Dermis microvascular lymphatic vessel endothelial cell (primary cell): ENCODE measurements around the gene PPP4R2. TPM values are rescaled to one million over a fixed set of nuclear protein-coding genes. Genes with fewer than 3 reads are reported as not detected.

Experiments
- DNase-seq, 2 donors: peaks; one replicate each; pipeline versions ENCODE4 v3.0.0 to v3.0.0-alpha.2; 2010; ENCODE audit warnings: low read depth in 2 of 2
- total RNA-seq: library from RNA; depleted of rRNA; stranded (reverse); fragments of >200 nt; gene quantifications from 2 replicates; pipeline ENCODE4 v1.2.1, GENCODE V29; 2014

The PPP4R2 gene
- total RNA-seq, 1 donor from 2014 or later, result 43.8 TPM

GRCh38 chr3:73069775-73070444 is 73.3 kb downstream of the PPP4R2 start:
- no peak for DNase-seq

- DNase-seq, result no peak
Measured at GRCh38 chr3:73070675-73071575, 74.3 kb downstream of the PPP4R2 start.

GRCh38 chr3:73071952-73072351 is 75.3 kb downstream of the PPP4R2 start:
- no peak for DNase-seq

GRCh38 chr3:73072634-73073033 is 76.0 kb downstream of the PPP4R2 start:
- no peak for DNase-seq

GRCh38 chr3:73073091-73073707 is 76.6 kb downstream of the PPP4R2 start:
- DNase-seq, result no peak

GRCh38 chr3:73074781-73075180 is 78.2 kb downstream of the PPP4R2 start:
- no peak for DNase-seq

GRCh38 chr3:73080216-73080966 is 83.8 kb downstream of the PPP4R2 start:
- DNase-seq, result no peak

GRCh38 chr3:73081140-73081539 is 84.5 kb downstream of the PPP4R2 start:
- no peak for DNase-seq

GRCh38 chr3:73084170-73084569 is 87.6 kb downstream of the PPP4R2 start:
- DNase-seq, result no peak

- peak; percentile 21 to 44 for DNase-seq
Measured at GRCh38 chr3:73086071-73086494, 89.5 kb downstream of the PPP4R2 start.

- DNase-seq, result peak in 1 of 2 donors; percentile 4
Measured at GRCh38 chr3:73094129-73094528, 97.5 kb downstream of the PPP4R2 start.

GRCh38 chr3:73094951-73095350 is 98.3 kb downstream of the PPP4R2 start:
- no peak for DNase-seq

GRCh38 chr3:73096169-73096568 is 99.6 kb downstream of the PPP4R2 start:
- DNase-seq, result no peak

GRCh38 chr3:73098026-73098425 is 101.4 kb downstream of the PPP4R2 start:
- no peak for DNase-seq

GRCh38 chr3:73098873-73099272 is 102.3 kb downstream of the PPP4R2 start:
- no peak for DNase-seq

GRCh38 chr3:73100741-73101559 is 104.3 kb downstream of the PPP4R2 start:
- DNase-seq, result peak; percentile 56 to 72

- no peak for DNase-seq
Measured at GRCh38 chr3:73101881-73102280, 105.3 kb downstream of the PPP4R2 start.

- no peak for DNase-seq
Measured at GRCh38 chr3:73107215-73107614, 110.6 kb downstream of the PPP4R2 start.

GRCh38 chr3:73107676-73108187 is 111.1 kb downstream of the PPP4R2 start:
- DNase-seq, result no peak

- DNase-seq, result no peak
Measured at GRCh38 chr3:73108750-73109149, 112.1 kb downstream of the PPP4R2 start.
